Esophagus squamous epithelium (tissue), 4 donors: ENCODE data around the gene TTC13.

Experiments used
- CTCF ChIP-seq, 6 experiments: fragments of 450-650 bp in 4 of 6; fragments of 200-600 bp in 2 of 6; sonication (generic) in 2 of 6; IDR thresholded peaks; one replicate each; pipeline ENCODE4 v1.5.1; 2016 to 2019; ENCODE audit warnings: antibody characterized with exemption in 6 of 6, mild to moderate bottlenecking in 4 of 6, moderate library complexity in 4 of 6
- POLR2A ChIP-seq, 4 donors: fragments of 450-650 bp; IDR thresholded peaks; one replicate each; pipeline ENCODE4 v1.6.1; 2017; ENCODE audit warnings: antibody characterized with exemption in 4 of 4, mild to moderate bottlenecking in 4 of 4, moderate library complexity in 3 of 4

- TF ChIP-seq CTCF (IDR thresholded peaks at IDR 0.05) (no peak), POLR2A (IDR thresholded peaks at IDR 0.05) (no peak)
These were observed 100.6 kb downstream of the TTC13 start for GRCh38 chr1:230877924-230878590.
